SK-N-MC (cell line): Measurements from ENCODE around the gene NPAS2.

Experiments used
- EZH2 ChIP-seq: fragments of 200-600 bp; sonication (generic); IDR thresholded peaks from one replicate; pipeline ENCODE4 v1.6.1; 2017; ENCODE audit warnings: antibody characterized with exemption
- FOXP2 ChIP-seq: optimal IDR thresholded peaks from 2 replicates; pipeline ENCODE3; 2011; ENCODE audit warnings: mild to moderate bottlenecking, moderate library complexity; ENCODE audit not compliant: insufficient read depth; ENCODE audit errors: extremely low read length, control extremely low read depth
- POLR2AphosphoS5 ChIP-seq: IDR thresholded peaks from 2 replicates; pipeline ENCODE4 v1.6.1; 2012; ENCODE audit warnings: mild to moderate bottlenecking, low read depth, low read length, borderline replicate concordance

DNA sequence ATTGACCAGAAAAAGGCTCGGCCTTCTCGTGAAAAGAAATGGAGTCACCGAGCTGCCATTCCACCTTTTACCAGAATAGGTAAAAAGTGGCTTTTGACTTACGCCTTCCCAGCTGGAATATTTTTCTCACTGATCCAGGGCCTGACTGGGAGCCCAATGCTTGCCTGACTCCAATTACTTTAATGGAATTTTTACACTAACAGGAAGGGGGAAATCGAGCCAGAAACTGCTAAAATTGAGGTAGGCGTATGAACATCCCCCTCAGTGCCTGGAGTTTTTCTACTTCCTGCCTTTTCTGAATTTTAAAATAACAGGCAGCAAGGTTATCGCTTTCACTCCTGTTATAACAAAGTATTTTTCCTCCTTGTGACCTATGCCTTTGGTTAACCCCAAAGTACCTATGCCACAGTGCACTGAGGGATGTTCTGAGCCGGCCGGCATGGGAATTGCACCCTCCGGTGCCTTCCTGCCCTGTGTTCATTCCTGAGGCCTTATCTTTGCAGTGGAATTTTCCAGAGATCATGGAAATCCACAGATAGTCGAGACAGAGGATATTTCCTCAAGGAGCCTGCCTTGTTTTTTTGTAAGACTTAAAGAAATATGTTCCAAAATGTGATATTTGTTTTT, 163.9 kb downstream of the NPAS2 start:
- no peak for TF ChIP-seq POLR2AphosphoS5
- no peak for TF ChIP-seq EZH2
- TF ChIP-seq FOXP2: no peak
